ENCODE results near the gene HOMER2. TPM values are rescaled to one million over a fixed set of nuclear protein-coding genes. Genes with fewer than 3 reads are reported as not detected.

The HOMER2 gene
- total RNA-seq, 1 experiment from 2014 or later, result 14.2 TPM

- H3K27ac Mint-ChIP-seq, result no peak overlapping the region
- peaks cover 16 to 43% (median 32%) of the 10 kb centered on the region in 3 experiments; a peak in 6 of 7 replicates for H3K36me3 Mint-ChIP-seq (ENCODE audit: insufficient read depth in 1 of 3, low read depth in 3 of 3)
- H2BK120ac ChIP-seq (ENCODE audit: low read depth, low read length, poor library complexity, severe bottlenecking), result no peak overlapping the region
- no peak overlapping the region for H3K14ac ChIP-seq (ENCODE audit: insufficient read depth, low read length)
- no peak overlapping the region for H4K8ac ChIP-seq (replicated peaks; ENCODE audit: insufficient read length, low read depth, low read length)
- no peak overlapping the region for H3K18ac ChIP-seq (ENCODE audit: insufficient read length, low read depth, low read length)
- H3K9me3 ChIP-seq (ENCODE audit: control insufficient read depth, low read depth, low read length), result no peaks in the 10 kb centered on the region
- no peak overlapping the region for H3K9ac ChIP-seq (ENCODE audit: extremely low read depth, insufficient read length, low read length)
- no CpG with 5 or more reads among the region's 7 CpGs for WGBS (ENCODE audit: extremely low coverage, insufficient read length, low lambda C conversion rate)
- H3K9me3 Mint-ChIP-seq, result no peaks in the 10 kb centered on the region
- no peak overlapping the region for H2BK15ac ChIP-seq (ENCODE audit: low read depth, low read length)
- H2AFZ ChIP-seq (ENCODE audit: low read length), result no peak overlapping the region
- H4K20me1 ChIP-seq (ENCODE audit: control insufficient read depth, insufficient read depth, insufficient read length), result no peaks in the 10 kb centered on the region
- H3K4me1 ChIP-seq (ENCODE audit: insufficient read depth, low read length), result no peaks in the 10 kb centered on the region
- H3K56ac ChIP-seq (ENCODE audit: insufficient read length, low read depth, low read length), result no peak overlapping the region
- no peak for DNase-seq
- H2BK5ac ChIP-seq (ENCODE audit: insufficient read length, low read length), result no peak overlapping the region
- no peak overlapping the region for H2BK12ac ChIP-seq (ENCODE audit: insufficient read length, low read depth, low read length)
- H3K4me3 Mint-ChIP-seq, result no peak overlapping the region
- H3K4ac ChIP-seq (ENCODE audit: low read depth, low read length), result no peak overlapping the region
- no peak overlapping the region for H2AK5ac ChIP-seq (ENCODE audit: insufficient read length, low read length)
- no peaks in the 10 kb centered on the region for H3K27me3 ChIP-seq (ENCODE audit: insufficient read depth, low read length)
- H3T11ph ChIP-seq (ENCODE audit: low read length), result no peak overlapping the region
- no peaks in the 10 kb centered on the region for H3K23me2 ChIP-seq (ENCODE audit: insufficient read length, low read depth, low read length, poor library complexity, severe bottlenecking)
- no peak overlapping the region for H2BK20ac ChIP-seq (ENCODE audit: low read depth, low read length, poor library complexity, severe bottlenecking)
- no peak overlapping the region for H4K91ac ChIP-seq (ENCODE audit: insufficient read length, low read depth, low read length)
- H3K4me2 ChIP-seq (ENCODE audit: insufficient read depth, insufficient read length, low read length), result no peak overlapping the region
- H3K27ac ChIP-seq (ENCODE audit: insufficient read length, low read depth, low read length), result no peak overlapping the region
- no peaks in the 10 kb centered on the region for H3K4me1 Mint-ChIP-seq
- H3K79me2 ChIP-seq (ENCODE audit: insufficient read depth, low read length), result no peaks in the 10 kb centered on the region
- no peaks in the 10 kb centered on the region for H3K79me1 ChIP-seq (ENCODE audit: insufficient read depth, low read depth, low read length, poor library complexity, severe bottlenecking)
- H3K27me3 Mint-ChIP-seq (ENCODE audit: low read depth), result no peaks in the 10 kb centered on the region
- no peak overlapping the region for H3K23ac ChIP-seq (ENCODE audit: insufficient read length, low read depth, low read length)
- no peak for TF ChIP-seq CTCF (conservative IDR thresholded peaks at IDR 0.05)
- no peak overlapping the region for H4K5ac ChIP-seq (ENCODE audit: insufficient read length, low read depth, low read length)
These were observed 117.1 kb downstream of the HOMER2 start for GRCh38 chr15:82835391-82835917.

Measured in H9 (cell line).